SK-N-SH (cell line): ENCODE results near the gene KRTAP9-1. TPM values are rescaled to one million over a fixed set of nuclear protein-coding genes. Genes with fewer than 3 reads are reported as not detected.

ENCODE experiments used
- CTCF ChIA-PET: fragments of 300-600, 350-600 bp; formaldehyde crosslinking; extraction: SDS; loops from one replicate; lab custom pipeline; 2021; lab: Yijun Ruan, JAX
- POLR2A ChIA-PET: fragments of 350-600 bp; sonication (Branson Sonifier 250); formaldehyde crosslinking; extraction: SDS; loops from one replicate; lab custom pipeline; 2020; ENCODE audit warnings: antibody characterized with exemption, inconsistent platforms; lab: Yijun Ruan, JAX
- DNase-seq: peaks from one replicate; pipeline ENCODE4 v3.0.0; 2012
- H2AFZ ChIP-seq: fragments of 200-600 bp; sonication (generic); 2 replicates; pipeline ENCODE4 v1.8.1; 2016; ENCODE audit warnings: antibody characterized with exemption, mild to moderate bottlenecking, low read depth
- H3F3A ChIP-seq: fragments of 200-600 bp; sonication (generic); replicated peaks from 2 replicates; pipeline ENCODE3; 2016; ENCODE audit warnings: antibody characterized with exemption, mild to moderate bottlenecking; ENCODE audit not compliant: insufficient read depth
- H3K27ac ChIP-seq, 2 experiments: fragments of 200-500 bp in 1 of 2; fragments of 200-600 bp in 1 of 2; sonication (Bioruptor generic) in 1 of 2; sonication (generic), shearing (Covaris generic) in 1 of 2; 2 replicates each; pipeline versions ENCODE4 v1.5.1 to v1.6.1; 2014 to 2016; ENCODE audit warnings: low read depth in 2 of 2, inconsistent platforms in 1 of 2, low read length in 1 of 2, mild to moderate bottlenecking in 1 of 2, mixed read lengths in 1 of 2
- H3K27me3 ChIP-seq: fragments of 200-600 bp; sonication (generic), shearing (Covaris generic); 2 replicates; pipeline ENCODE4 v1.6.1; 2016; ENCODE audit warnings: mixed run types; ENCODE audit not compliant: insufficient read depth
- H3K36me3 ChIP-seq, 2 experiments: fragments of 200-500 bp in 1 of 2; fragments of 200-600 bp in 1 of 2; sonication (Bioruptor generic) in 1 of 2; sonication (generic) in 1 of 2; replicated peaks in 1 of 2; 2 replicates each; pipeline versions ENCODE3 to v1.5.1; 2014 to 2016; ENCODE audit warnings: low read length in 1 of 2, mild to moderate bottlenecking in 1 of 2; ENCODE audit not compliant: insufficient read depth in 2 of 2, control insufficient read depth in 1 of 2
- H3K4me1 ChIP-seq, 2 experiments: fragments of 200-500 bp in 1 of 2; fragments of 200-600 bp in 1 of 2; sonication (Bioruptor generic) in 1 of 2; sonication (generic), shearing (Covaris generic) in 1 of 2; 2 replicates each; pipeline versions ENCODE4 v1.5.1 to v1.6.1; 2014 to 2016; ENCODE audit warnings: low read depth in 1 of 2, low read length in 1 of 2, mixed run types in 1 of 2; ENCODE audit not compliant: insufficient read depth in 2 of 2, control insufficient read depth in 1 of 2
- H3K4me2 ChIP-seq: fragments of 200-600 bp; sonication (generic), shearing (Covaris generic); 2 replicates; pipeline ENCODE4 v1.6.1; 2017; ENCODE audit warnings: mixed run types
- H3K4me3 ChIP-seq, 2 experiments: fragments of 200-500 bp in 1 of 2; fragments of 200-600 bp in 1 of 2; sonication (Bioruptor generic) in 1 of 2; sonication (generic), shearing (Covaris generic) in 1 of 2; 2 replicates each; pipeline versions ENCODE4 v1.5.1 to v1.8.1; 2014 to 2016; ENCODE audit warnings: low read depth in 2 of 2, inconsistent platforms in 1 of 2, low read length in 1 of 2, mild to moderate bottlenecking in 1 of 2, mixed read lengths in 1 of 2, moderate library complexity in 1 of 2
- H3K79me2 ChIP-seq: fragments of 200-600 bp; sonication (generic); 2 replicates; pipeline ENCODE4 v1.8.1; 2017; ENCODE audit warnings: mild to moderate bottlenecking; ENCODE audit not compliant: insufficient read depth
- H3K9ac ChIP-seq: fragments of 200-600 bp; sonication (generic); 2 replicates; pipeline ENCODE4 v1.6.1; 2017; ENCODE audit warnings: mixed run types
- H3K9me2 ChIP-seq: fragments of 200-600 bp; sonication (generic); 2 replicates; pipeline ENCODE4 v1.6.1; 2017; ENCODE audit warnings: mixed run types
- H3K9me3 ChIP-seq: fragments of 200-600 bp; sonication (generic); 2 replicates; pipeline ENCODE4 v1.6.1; 2017; ENCODE audit warnings: mixed run types, mild to moderate bottlenecking, moderate library complexity
- H4K20me1 ChIP-seq: fragments of 200-600 bp; sonication (generic); 2 replicates; pipeline ENCODE4 v1.6.1; 2017; ENCODE audit warnings: mild to moderate bottlenecking, mixed run types; ENCODE audit not compliant: insufficient read depth
- CTCF ChIP-seq: fragments of 200-600 bp; sonication (generic); IDR thresholded peaks from 2 replicates; pipeline ENCODE4 v1.6.1; 2017; ENCODE audit warnings: antibody characterized with exemption, mild to moderate bottlenecking, moderate library complexity
- FOXM1 ChIP-seq: IDR thresholded peaks from 2 replicates; pipeline ENCODE4 v1.4.0; 2012; ENCODE audit warnings: low read depth, mild to moderate bottlenecking
- GABPA ChIP-seq: IDR thresholded peaks from 2 replicates; pipeline ENCODE4 v1.4.0; 2012; ENCODE audit warnings: low read depth, mild to moderate bottlenecking
- GATA2 ChIP-seq: sonication (generic); formaldehyde crosslinking; IDR thresholded peaks from 2 replicates; pipeline ENCODE4 v1.5.0; 2020; ENCODE audit warnings: mild to moderate bottlenecking, missing genetic modification reagents
- JUND ChIP-seq: IDR thresholded peaks from 2 replicates; pipeline ENCODE4 v1.4.0; 2012
- MAX ChIP-seq: IDR thresholded peaks from 2 replicates; pipeline ENCODE4 v1.4.0; 2012; ENCODE audit warnings: low read depth
- NFIC ChIP-seq: IDR thresholded peaks from 2 replicates; pipeline ENCODE4 v1.4.0; 2012; ENCODE audit warnings: borderline replicate concordance
- NRF1 ChIP-seq: IDR thresholded peaks from 2 replicates; pipeline ENCODE4 v1.6.1; 2012; ENCODE audit warnings: low read depth, mild to moderate bottlenecking, low read length
- PBX3 ChIP-seq: IDR thresholded peaks from 2 replicates; pipeline ENCODE4; 2012
- RAD21 ChIP-seq: IDR thresholded peaks from 2 replicates; pipeline ENCODE4 v1.6.1; 2012; ENCODE audit warnings: mild to moderate bottlenecking, low read length
- RCOR1 ChIP-seq: fragments of 150-350 bp; IDR thresholded peaks from 2 replicates; pipeline ENCODE4 v1.6.1; 2017; ENCODE audit warnings: antibody characterized with exemption, low read length
- RFX5 ChIP-seq: IDR thresholded peaks from 2 replicates; pipeline ENCODE4 v1.6.1; 2012; ENCODE audit warnings: mild to moderate bottlenecking, improper control_type of control experiment, low read length
- TAF1 ChIP-seq: IDR thresholded peaks from 2 replicates; pipeline ENCODE4 v1.6.1; 2012; ENCODE audit warnings: low read depth, mild to moderate bottlenecking, low read length, moderate library complexity, borderline replicate concordance
- USF1 ChIP-seq: IDR thresholded peaks from 2 replicates; pipeline ENCODE4 v1.4.0; 2012; ENCODE audit warnings: low read depth, borderline replicate concordance
- USF2 ChIP-seq: fragments of 150-350 bp; IDR thresholded peaks from 2 replicates; pipeline ENCODE4 v1.6.1; 2017; ENCODE audit warnings: antibody characterized with exemption, low read length, low read depth, borderline replicate concordance
- YY1 ChIP-seq: IDR thresholded peaks from 2 replicates; pipeline ENCODE4 v1.4.0; 2012; ENCODE audit warnings: low read depth, mild to moderate bottlenecking
- ZBTB33 ChIP-seq: IDR thresholded peaks from 2 replicates; pipeline ENCODE4 v1.4.0; 2012; ENCODE audit warnings: low read depth, borderline replicate concordance
- WGBS: methylation state at CpG from one replicate; pipeline ENCODE4 v1.1.6; 2017; ENCODE audit warnings: low lambda C conversion rate; 5-methylcytosine and 5-hydroxymethylcytosine counted together
- polyA plus RNA-seq, 3 experiments: library from polyadenylated mRNA; depleted of rRNA; stranded (reverse); fragments of >200 nt; gene quantifications; 2 replicates each; pipeline ENCODE4 v1.2.3, GENCODE V29; 2012

The KRTAP9-1 gene
- polyA plus RNA-seq, 1 of the 3 experiments (the other 2 are of a cell fraction) = not detected

GRCh38 chr17:41185001-41185400 lies 4.7 kb upstream of the KRTAP9-1 start:
- Histone ChIP-seq H3K4me2 (no peak overlapping the region), H3K36me3 (no peaks in the 10 kb centered on the region), H3K9me2 (no peaks in the 10 kb centered on the region), H3F3A (no peaks in the 10 kb centered on the region), H3K27me3 (peaks cover 12% of the 10 kb centered on the region; the same call in 1 of the 2 replicates), H2AFZ (no peak overlapping the region), H3K79me2 (no peaks in the 10 kb centered on the region), H3K4me1 (no peaks in the 10 kb centered on the region), H3K9me3 (no peaks in the 10 kb centered on the region), H3K27ac (no peak overlapping the region), H3K9ac (no peak overlapping the region), H4K20me1 (no peaks in the 10 kb centered on the region), H3K4me3 (no peak overlapping the region)
- WGBS = 0% methylated on average over 1 of the region's 1 CpG
- CTCF ChIA-PET = no interaction called here
- POLR2A ChIA-PET = no interaction called here
- DNase-seq = no peak
- TF ChIP-seq USF1 (no peak), MAX (no peak), RAD21 (no peak), JUND (no peak), YY1 (no peak), TAF1 (no peak), RCOR1 (no peak), FOXM1 (no peak), PBX3 (no peak), ZBTB33 (no peak), RFX5 (no peak), CTCF (no peak), NFIC (no peak), GATA2 (CRISPR knock-in tag) (no peak), GABPA (no peak), USF2 (no peak), NRF1 (no peak)
